NB4 (cell line): ENCODE data around the gene COMMD4.

ENCODE experiments used
- MYC ChIP-seq: IDR thresholded peaks from 2 replicates; pipeline ENCODE4 v1.6.1; 2011; ENCODE audit warnings: low read depth, low read length
- POLR2A ChIP-seq: IDR thresholded peaks from 2 replicates; pipeline ENCODE4 v1.6.1; 2011; ENCODE audit warnings: mild to moderate bottlenecking; ENCODE audit not compliant: insufficient read length; ENCODE audit errors: extremely low read depth
- TF ChIP-seq, protein P1 (sequence below): IDR thresholded peaks from one replicate; pipeline ENCODE4 v1.5.1; 2012; ENCODE audit warnings: low read depth, low read length
- TF ChIP-seq, protein P2 (sequence below): IDR thresholded peaks from 2 replicates; pipeline ENCODE4 v1.6.1; 2011; ENCODE audit warnings: low read depth, low read length

GRCh38 chr15:75342221-75342620 is 6.4 kb downstream of the COMMD4 start:
- TF ChIP-seq, protein P1, sequence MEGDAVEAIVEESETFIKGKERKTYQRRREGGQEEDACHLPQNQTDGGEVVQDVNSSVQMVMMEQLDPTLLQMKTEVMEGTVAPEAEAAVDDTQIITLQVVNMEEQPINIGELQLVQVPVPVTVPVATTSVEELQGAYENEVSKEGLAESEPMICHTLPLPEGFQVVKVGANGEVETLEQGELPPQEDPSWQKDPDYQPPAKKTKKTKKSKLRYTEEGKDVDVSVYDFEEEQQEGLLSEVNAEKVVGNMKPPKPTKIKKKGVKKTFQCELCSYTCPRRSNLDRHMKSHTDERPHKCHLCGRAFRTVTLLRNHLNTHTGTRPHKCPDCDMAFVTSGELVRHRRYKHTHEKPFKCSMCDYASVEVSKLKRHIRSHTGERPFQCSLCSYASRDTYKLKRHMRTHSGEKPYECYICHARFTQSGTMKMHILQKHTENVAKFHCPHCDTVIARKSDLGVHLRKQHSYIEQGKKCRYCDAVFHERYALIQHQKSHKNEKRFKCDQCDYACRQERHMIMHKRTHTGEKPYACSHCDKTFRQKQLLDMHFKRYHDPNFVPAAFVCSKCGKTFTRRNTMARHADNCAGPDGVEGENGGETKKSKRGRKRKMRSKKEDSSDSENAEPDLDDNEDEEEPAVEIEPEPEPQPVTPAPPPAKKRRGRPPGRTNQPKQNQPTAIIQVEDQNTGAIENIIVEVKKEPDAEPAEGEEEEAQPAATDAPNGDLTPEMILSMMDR = no peak
- TF ChIP-seq POLR2A (no peak), MYC (no peak)
- TF ChIP-seq, protein P2, sequence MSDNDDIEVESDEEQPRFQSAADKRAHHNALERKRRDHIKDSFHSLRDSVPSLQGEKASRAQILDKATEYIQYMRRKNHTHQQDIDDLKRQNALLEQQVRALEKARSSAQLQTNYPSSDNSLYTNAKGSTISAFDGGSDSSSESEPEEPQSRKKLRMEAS = no peak
